ENCODE results near the gene NPAS3.

The NPAS3 gene

DNA sequence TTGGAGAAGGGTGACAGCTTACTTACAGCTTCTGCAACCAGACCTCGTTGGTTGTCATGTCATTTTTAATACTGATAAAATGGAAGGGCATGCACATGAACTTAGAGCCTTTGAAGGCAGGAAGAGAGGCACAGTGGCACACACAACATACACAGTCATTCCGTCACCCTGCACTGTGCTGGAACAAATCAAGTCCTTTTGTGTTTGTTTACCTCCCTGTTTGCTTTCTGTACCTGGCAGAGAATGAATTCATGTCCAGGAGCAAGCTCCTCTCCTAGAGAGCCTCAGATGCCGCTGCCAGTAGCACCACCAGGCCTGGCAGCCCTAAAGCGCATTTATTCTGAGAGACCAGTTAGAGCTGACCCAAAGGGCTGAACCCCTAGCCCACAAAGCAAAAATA is 551.9 kb downstream of the NPAS3 start:
- no peak for DNase-seq

GRCh38 chr14:33491112-33491511 is 552.4 kb downstream of the NPAS3 start:
- DNase-seq = no peak

GRCh38 chr14:33492491-33492890 is 553.8 kb downstream of the NPAS3 start:
- no peak for DNase-seq

- no peak for DNase-seq
Observed at GRCh38 chr14:33493266-33493665, 554.6 kb downstream of the NPAS3 start.

GRCh38 chr14:33493990-33494389 is 555.3 kb downstream of the NPAS3 start:
- DNase-seq = no peak

DNA sequence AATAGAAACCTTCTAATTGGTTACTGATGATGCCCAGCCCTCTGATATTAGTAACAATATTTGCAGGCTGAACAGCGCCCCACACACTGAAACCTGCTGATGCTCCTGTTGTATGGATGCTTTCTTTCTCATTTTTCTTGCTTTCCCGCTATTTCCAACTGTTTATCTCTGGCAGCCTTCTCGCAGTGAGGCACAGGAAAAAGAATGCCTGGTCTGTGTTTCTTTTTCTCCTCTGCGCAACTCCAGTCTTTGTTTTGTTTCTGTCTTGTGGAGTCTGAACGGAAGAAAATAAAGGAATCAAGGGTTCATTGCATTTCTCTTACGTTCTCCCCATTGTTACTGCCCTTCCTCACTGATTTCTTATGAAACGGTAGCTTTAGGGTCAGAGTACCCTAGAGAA is 561.0 kb downstream of the NPAS3 start:
- DNase-seq = no peak

GRCh38 chr14:33504246-33505099 is 565.8 kb downstream of the NPAS3 start:
- no peak for DNase-seq

DNA sequence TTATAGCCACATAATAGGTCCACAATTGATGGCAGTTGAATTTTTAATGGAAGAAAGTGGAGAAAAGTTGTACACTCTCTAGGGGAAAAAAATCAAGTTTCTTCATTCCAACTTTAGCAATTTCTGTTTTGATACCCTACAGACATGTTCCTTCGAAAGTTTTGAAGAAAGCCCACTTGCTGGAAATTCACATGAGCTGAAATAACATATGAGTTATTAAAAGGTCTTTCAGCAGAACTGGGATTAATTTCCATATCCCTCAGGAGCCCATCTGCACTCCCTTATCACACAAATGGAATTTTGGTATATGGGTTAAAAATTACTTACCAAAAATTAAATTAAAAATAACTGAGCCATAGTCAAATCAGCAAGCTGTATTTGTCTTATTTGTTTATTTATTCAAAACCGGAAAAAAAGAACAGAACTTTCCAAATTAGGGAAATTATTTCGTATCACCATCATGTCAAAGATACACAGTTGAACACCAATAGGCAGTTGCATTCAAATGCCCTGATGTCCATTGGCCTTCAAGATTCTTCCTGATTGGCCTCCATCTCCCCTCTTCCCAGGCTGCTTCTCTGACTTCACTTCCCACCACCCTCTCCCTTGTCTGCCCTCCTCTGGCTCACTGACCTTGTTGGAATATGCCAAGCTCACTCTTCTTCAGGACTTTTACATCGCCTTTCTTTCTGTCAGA is 566.7 kb downstream of the NPAS3 start:
- no peak for DNase-seq

- DNase-seq = no peak
Observed at GRCh38 chr14:33505963-33506329, 567.3 kb downstream of the NPAS3 start.

DNA sequence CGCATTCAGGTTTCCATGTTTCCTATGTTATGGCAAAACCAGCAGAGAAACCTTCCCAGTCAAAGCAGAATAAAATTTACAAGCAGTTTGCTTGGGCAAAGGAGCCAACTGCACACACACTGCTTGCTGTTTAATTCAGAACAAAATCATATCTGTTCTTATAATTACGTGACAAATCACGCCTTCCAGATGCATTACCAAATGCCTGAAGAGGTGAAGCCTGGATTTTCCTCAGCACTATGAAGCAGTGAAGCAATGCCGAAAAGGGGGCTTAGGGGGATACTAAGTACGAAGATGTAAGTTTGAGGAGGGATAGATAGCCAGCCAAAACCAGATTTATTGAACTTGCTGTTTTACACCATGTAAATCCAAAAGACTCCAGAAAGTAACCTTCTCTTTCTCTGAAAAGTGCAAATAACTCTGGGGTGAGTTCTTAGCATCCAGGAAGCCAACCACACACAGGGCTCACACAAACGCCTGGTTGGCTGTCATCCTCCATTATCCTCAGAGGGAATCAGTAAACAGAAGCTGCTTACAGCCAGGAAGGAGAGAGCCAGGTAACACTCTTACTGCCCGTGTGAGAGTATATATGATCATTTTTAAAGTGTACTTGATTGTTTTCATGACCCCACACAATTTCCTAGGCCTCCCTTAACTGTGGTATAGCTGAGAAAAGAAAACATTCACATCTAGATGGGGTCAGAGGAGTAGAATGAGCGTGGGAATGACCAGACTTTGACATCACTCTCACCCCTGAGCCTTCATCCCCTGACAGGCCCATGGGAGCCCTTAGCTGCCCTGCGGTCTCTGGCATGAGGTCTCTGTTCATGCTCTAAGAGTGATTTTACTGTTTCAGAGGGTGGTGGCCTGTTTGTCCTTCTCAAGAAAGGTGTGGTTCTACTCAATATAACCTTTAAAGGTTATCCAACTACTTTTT is 569.7 kb downstream of the NPAS3 start:
- no peak for DNase-seq

- no peak for DNase-seq
Observed at GRCh38 chr14:33509454-33509853, 570.8 kb downstream of the NPAS3 start.

- DNase-seq = no peak
Observed at GRCh38 chr14:33510063-33510481, 571.4 kb downstream of the NPAS3 start.

GRCh38 chr14:33510991-33511390 is 572.3 kb downstream of the NPAS3 start:
- no peak for DNase-seq

GRCh38 chr14:33511851-33512640 is 573.4 kb downstream of the NPAS3 start:
- DNase-seq = no peak

GRCh38 chr14:33515441-33515840 is 576.8 kb downstream of the NPAS3 start:
- no peak for DNase-seq

GRCh38 chr14:33515899-33516298 is 577.2 kb downstream of the NPAS3 start:
- DNase-seq = no peak

DNA sequence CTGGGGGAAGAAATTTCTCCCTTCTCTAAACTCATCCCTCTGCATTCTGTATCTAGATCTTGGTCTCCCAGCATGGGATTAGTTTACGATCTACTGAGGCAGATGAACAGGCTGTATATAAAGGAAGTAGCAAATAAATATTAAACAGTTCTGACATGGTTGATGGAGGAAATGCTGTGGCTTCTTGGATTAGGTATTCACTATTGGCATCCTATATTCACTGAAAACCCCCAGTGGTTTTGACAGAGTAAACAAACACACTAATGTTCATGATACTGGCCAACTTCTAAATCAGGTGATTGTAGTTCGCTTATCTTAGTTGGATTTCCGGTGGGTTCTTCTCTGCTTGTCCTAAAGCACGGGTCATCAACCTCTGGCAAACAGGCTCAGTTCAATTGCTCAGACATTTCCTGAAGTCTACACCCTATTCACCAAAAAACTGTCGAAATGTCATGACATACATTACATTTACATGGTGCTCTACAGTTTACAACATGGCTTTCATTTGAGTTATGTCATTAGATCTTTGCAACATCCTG is 578.3 kb downstream of the NPAS3 start:
- DNase-seq = no peak

GRCh38 chr14:33521192-33521591 is 582.5 kb downstream of the NPAS3 start:
- no peak for DNase-seq

- DNase-seq = no peak
Observed at GRCh38 chr14:33524244-33524643, 585.6 kb downstream of the NPAS3 start.

DNA sequence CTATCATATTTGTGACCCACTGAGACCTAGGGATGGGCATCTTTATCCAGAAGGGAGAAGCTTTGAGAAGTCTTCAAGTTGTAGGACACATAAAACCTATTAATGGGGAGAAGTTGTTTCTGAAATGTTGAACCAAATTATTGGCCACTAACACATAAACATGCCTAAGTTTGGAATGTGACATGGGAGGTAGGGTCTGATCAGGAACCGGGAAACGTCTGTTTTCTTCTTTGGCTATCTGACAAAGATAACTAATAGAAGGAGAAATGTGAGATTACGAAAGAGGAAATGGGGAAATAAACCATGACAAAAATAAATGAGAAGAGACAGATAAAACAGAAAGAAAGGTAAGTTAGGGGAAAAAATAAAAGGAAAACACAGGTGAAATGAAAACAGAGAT is 586.9 kb downstream of the NPAS3 start:
- no peak for DNase-seq

DNA sequence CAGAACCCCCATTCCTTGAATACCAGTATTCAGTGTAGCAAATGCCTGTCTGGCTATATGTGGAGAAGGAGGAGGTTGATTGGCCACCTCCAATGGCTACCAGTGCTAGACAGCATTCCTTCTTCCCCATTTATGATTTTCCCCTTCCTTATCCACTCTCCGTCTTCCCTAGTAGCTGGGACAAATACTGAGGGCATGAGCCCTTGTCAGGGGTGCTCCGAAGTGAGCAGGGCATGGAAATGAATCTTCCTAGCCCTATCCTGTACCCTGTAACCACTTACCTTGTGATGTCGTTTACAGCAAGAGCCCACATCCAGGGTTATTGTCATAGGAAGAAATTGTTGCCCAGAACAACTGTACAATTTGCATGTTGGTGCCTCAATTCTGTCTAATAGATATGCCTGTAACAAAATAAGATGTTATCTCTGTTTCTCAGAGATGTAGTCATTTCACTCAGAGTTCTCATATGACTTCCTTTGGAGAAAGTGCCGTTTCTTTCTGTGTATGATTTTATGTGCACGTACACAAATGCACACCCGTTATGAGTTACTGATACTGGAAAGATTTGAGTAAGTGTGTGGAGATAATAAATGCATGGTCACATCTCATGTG is 588.5 kb downstream of the NPAS3 start:
- DNase-seq = no peak

- DNase-seq = no peak
Observed at GRCh38 chr14:33528655-33529054, 590.0 kb downstream of the NPAS3 start.

Measured in activated CD4-positive, alpha-beta T cell treated with anti-CD3 and anti-CD28 coated beads, Interleukin-2, amount 50 U/mL, for 48 hours (primary cell).